HG02981 (cell line): ENCODE data around the gene FBXW9.
"Not testable (repeated sequence)": the region's sequence is repeated elsewhere in the genome, so short reads cannot be mapped to it uniquely, and the experiment has no call there.

ENCODE experiments used
- ATAC-seq: cut with Tn5 transposase; IDR thresholded peaks from one replicate; pipeline ENCODE4 v1.9.1; 2021; ENCODE audit warnings: mild to moderate bottlenecking, moderate library complexity; ENCODE audit not compliant: unreplicated experiment

The FBXW9 gene

DNA sequence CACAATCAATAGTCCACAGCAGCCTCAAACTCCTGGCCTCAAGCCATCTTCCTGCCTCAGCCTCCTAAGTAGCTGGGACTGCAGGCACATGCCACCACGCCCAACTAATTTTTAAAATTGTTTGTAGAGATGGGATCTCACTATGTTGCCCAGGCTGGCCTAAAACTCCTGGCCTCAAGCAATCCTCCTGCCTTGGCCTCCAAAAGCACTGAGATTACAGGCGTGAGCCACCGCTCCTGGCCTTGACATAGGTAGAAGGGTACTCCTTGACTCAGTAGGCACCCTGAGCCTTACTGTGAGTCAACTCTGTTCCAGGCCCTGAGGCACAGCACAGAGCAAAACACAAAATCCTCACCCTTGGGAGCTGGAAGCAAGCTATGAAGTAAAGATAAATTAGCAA lies 19.5 kb upstream of the FBXW9 start:
- ATAC-seq, result no peak

GRCh38 chr19:12715102-12715501 lies 18.7 kb upstream of the FBXW9 start:
- no peak for ATAC-seq

GRCh38 chr19:12713304-12713703 lies 16.9 kb upstream of the FBXW9 start:
- ATAC-seq, result not testable (repeated sequence)

GRCh38 chr19:12712077-12712476 lies 15.6 kb upstream of the FBXW9 start:
- not testable (repeated sequence) for ATAC-seq

DNA sequence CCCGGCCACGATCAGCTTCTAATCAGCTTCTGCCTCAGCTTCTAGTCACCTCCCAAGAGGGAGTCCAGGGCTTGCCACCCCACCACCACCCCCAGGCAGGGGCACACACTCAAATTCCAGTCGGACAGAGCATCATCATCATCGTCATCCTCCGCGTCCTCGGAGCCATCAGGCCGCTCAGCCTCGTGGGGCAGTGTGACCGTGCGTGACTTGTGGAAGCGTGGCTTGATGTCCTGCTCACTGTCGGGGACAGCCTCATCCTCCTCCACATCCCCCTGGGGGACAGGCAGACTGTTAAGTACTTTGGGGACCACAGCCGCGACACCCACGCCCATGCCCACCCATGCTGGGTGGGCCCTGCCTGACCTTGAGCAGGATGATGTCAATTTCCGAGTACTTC lies 14.8 kb upstream of the FBXW9 start:
- ATAC-seq, result no peak

DNA sequence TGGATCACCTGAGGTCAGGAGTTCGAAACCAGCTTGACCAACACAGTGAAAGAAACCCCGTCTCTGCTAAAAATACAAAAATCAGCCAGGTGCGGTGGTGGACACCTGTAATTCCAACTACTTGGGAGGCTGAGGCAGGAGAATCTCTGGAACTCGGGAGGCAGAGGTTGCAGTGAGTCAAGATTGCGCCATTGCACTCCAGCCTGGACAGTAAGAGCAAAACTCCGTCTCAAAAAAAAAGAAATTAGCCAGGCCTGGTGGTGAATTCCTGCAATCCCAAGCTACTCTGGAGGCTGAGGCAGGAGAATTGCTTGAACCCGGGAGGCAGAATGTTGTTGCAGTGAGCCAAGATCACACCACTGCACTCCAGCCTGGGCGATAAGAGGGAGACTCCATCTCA lies 12.2 kb upstream of the FBXW9 start:
- no peak for ATAC-seq

- no peak for ATAC-seq
Measured at GRCh38 chr19:12706332-12706718, 9.9 kb upstream of the FBXW9 start.

GRCh38 chr19:12705654-12706331 lies 9.4 kb upstream of the FBXW9 start:
- ATAC-seq, result no peak

- ATAC-seq, result no peak
Measured at GRCh38 chr19:12705169-12705568, 8.7 kb upstream of the FBXW9 start.

DNA sequence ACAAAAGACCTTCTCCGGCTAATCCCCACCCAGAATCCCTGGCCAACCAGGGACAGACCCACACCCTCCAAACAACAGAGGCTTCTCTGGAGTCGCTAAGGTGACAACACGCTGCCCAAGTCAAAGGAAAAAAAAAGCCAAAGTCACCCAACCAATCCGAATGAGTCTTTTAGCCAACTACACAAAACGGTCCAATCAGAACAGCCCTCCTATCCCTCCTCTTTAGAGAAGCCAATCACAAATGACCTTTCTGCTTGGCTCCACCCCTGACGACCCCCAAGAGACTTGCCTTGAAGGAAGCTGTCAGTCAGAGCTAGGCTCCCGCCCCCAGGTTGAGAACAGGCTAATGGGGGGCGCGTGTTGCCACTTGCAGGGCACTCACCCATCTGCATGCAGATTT lies 6.6 kb upstream of the FBXW9 start:
- ATAC-seq, result no peak

DNA sequence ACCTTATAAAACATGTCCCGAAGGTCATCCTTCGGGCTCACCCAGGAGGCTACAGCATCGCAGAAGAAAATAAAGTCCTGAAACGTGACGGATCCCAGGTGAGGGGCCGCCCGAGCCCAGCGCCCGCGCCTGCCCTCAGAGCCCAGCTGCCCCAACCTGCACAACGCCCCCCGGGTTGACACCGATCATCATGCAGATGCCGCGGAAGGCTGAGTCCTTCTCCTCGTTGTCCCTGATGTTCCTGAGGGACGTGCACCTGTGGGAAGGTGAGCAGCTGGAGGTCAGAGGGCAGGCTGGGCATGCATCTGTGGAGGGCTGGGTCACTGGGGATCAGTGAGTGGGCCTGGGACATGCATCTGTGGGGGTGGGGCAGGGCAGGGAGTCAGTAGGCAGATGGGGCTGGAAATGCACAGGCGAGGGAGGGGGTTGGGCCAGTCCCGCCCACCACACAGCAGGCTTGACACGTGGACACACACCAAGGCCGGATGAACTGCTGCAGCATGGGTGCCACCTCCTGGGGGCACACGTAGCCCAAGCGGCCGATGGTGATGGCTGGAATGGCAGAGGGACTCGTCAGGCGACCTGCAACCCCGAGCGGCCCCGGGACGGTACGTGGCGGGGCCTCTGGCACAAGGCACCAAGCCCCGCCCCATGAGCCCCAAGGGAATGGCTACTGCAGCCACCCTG lies 5.3 kb upstream of the FBXW9 start:
- ATAC-seq, result no peak

DNA sequence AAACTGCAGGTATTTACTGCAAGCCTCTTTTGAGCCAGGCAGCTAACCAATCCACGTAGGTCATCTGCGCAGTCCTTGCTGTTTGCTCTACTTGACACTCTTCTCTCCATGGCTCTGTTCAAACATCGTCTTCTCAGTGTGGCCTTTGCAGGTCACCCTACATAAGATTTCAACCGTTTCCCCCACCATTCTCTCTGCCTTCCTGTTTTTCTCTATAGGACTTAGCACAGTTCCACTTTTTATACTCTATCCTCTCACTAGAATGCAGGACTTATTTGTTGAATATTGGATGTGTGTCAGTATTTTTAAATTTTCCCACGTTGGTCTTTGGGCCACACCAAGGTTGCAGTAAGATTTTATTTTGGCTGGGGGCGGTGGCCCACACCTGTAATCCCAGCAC lies 1.7 kb upstream of the FBXW9 start:
- no peak for ATAC-seq

- ATAC-seq, result not testable (repeated sequence)
Measured at GRCh38 chr19:12697425-12697824, 994 bp upstream of the FBXW9 start.

GRCh38 chr19:12695997-12696365 lies 450 bp downstream of the FBXW9 start:
- ATAC-seq, result peak; percentile 6

DNA sequence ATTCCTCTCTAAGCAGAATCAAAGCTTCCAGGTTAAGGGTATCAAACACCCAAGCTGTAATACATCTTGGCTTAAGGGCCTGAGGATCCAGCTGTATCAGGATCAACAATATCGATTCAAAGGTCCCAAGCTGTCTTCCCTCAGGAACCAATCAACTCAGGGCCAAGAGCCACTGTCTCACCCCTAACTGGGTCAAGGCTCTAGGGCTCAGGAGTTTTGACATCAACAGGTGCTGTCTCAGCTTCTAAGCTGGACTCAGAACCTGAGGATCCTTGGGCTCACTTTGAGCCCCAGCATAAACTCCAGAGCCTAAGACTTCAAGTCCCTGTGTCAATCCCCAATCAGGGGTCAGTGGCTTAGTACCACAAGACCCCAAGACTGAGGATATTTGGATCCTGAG lies 917 bp downstream of the FBXW9 start:
- ATAC-seq, result no peak

- ATAC-seq, result no peak
Measured at GRCh38 chr19:12695096-12695495, 1.3 kb downstream of the FBXW9 start.

DNA sequence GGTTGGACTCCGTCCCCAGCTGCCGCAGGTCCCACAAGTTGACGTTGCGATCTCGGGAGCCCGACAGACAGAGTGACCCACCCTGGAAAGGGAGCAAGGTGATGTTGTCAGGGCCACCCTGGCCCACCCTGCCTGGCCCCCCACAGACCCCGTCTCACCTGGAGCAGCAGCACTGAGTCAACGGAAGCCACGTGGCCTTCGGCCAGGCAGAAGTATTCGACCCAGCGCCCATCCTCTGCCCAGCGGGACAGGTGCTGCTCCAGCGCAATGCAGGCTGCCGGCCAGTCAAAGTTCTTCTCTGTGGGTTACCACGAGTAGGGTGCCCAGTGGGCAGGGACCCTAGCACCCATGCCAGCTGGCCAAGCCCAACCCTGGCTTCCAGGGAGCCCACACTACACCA lies 1.8 kb downstream of the FBXW9 start:
- ATAC-seq, result no peak

GRCh38 chr19:12692960-12693359 lies 3.5 kb downstream of the FBXW9 start:
- ATAC-seq, result no peak

DNA sequence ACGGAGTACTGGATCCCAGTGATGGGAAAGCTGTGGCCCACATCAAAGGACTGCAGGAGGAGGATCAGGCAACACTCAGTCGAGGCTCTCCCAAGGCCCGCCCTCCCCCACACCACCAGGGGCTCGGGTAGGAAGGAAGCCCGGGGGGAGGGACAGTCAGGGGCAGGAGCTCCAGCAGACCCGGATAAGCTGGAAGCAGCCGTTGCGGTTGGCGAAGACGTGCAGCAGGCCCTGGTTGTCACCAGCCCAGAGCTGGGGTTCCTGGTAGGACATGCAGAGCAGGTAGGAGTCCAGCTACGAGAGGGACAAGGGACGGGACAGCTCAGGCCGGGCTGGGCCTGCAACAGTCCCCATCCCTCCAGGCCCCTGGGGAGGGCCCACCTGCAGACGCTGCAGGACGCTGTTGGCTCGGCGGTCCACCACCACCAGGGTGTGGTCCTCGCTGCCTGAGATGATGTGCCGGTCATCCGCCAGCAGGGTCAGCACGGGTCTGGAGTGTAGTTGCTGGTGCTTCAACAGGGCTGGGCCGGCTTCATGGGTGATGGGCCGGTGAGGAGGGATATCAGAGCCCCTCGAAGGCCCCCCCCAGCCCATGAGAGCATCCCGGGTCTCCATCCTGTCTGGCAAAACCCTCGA lies 6.7 kb downstream of the FBXW9 start:
- ATAC-seq, result no peak

DNA sequence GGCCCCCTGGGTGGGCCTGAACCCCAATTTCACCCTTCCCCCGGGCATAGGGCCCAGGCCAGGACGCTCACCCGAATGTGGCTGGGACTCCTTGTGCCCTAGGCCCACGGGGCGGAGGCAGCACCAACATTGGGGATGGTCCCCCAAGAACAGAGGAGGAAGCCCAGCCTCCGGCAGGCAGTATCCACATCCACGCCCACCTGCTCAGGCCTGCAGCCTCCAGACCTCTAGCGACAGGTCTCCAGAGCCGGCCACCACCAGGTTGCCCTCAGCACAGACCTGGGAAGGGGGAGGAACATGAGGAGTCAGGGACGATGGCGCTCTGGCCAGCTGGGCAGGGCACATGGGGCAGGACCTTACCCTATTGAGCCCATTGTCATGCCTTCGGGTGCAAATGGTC lies 7.4 kb downstream of the FBXW9 start:
- ATAC-seq, result no peak

- no peak for ATAC-seq
Measured at GRCh38 chr19:12687496-12688196, 8.8 kb downstream of the FBXW9 start, which contains the start of gene GNG14. TSS of gene GNG14 (plus strand) at chr19:12687998. CDS start at chr19:12688049, 51 bp downstream.

DNA sequence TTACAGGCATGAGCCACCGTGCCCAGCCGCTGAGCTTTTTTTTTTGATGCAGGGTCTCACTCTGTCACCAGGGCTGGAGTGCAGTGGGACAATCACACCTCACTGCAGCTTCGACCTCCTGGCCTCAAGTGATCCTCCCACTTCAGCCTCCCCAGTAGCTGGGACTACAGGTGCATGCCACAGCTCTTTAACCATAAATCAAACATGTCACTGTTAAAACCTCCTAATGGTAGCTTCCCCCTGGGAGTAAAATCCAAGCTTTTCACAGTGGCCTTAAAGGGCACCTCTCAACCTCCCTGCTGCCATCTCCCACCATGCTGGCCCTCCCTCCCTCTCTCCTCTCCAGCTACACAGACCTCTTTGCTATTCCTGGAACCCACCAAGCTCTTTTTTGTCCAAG lies 10.6 kb downstream of the FBXW9 start:
- no peak for ATAC-seq
